ENCODE data around the gene LRRTM4.

GRCh38 chr2:77294474-77294873 is 227.7 kb downstream of the LRRTM4 start:
- TF ChIP-seq CTCF (IDR thresholded peaks at IDR 0.05) (no peak), EZH2 (IDR thresholded peaks at IDR 0.05; ENCODE audit: borderline replicate concordance, insufficient read depth, low read depth, low read length, poor library complexity, severe bottlenecking) (no peak)
